ENCODE results near the gene MRO.
"Not testable (repeated sequence)": the region's sequence is repeated elsewhere in the genome, so short reads cannot be mapped to it uniquely, and the experiment has no call there.

MRO gene

DNA sequence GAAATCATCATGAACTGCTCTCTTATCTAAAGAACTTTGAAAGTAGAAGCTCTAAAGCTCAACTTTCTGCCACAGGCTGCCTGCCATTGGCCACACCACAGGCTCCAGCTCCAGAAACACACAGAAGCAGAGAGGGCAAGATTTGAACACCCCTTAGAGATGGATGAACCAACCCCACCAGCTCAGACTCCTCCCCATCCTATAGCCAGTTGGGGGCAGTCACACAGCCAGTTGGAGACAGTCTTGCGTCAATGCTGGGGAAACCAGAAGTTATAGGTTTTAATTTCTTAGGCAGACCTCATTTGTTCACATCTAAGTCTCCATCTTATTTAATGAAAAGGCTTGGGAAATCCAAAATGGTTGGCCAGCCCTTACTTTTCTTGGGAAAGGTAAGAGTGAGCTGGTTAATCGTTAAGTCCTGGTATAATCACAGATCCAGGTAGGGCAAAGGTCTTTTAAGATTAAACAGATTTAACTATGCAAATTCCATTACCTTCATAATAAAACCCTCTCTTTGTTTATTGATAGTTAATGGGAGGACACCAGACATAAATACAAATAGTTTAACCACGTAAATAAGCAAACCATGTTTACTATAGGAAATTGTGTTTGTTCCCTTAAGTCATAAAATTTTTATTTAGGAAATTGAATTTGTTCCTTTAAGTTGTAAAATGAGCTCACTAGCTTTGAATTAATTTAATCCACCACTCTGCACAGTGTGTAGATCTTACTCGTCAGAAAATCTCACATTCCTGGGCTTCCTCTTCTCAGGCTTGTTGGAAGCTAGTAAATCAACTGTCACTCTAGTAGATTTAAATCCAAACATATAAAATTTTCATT, 28.0 kb downstream of the MRO start:
- no peak for DNase-seq

DNA sequence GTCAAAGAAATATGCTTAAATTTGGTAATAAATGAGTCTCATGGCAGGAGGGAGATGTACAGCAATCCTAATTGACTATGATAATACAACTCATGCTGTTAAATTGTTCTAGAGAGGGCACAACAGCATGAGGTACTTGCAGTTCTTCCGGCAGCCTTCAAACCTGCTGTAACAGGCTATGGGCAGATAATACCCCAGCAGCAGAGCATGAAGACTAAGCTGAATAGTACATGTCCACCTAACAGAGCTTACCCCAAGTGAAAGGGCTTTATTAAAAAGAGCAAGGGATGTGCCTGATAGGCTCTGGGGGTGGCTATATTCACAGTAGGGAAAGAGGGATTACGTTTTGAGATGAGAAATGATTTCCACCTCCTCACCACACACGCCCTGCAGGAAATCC, 28.9 kb downstream of the MRO start:
- DNase-seq = no peak

DNA sequence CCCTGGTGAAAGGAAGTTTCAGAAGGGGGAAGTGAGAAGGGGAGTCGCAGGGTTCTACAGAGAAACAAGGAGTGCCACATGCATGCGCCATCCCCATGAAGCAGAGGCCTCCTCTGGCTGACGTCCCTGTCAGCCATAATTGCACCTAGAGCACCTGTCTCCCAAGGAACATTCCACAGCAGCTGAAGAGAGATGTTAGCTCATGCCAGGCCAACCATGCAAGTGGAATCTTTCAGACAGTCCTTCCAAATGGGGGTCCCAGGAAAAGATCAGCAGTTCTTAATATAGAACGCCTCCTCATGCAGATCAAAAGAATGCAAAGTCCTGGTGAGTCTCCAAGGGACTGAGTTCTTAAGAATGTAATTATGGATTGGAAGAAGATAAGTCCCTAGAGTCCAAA, 29.6 kb downstream of the MRO start:
- no peak for DNase-seq

DNA sequence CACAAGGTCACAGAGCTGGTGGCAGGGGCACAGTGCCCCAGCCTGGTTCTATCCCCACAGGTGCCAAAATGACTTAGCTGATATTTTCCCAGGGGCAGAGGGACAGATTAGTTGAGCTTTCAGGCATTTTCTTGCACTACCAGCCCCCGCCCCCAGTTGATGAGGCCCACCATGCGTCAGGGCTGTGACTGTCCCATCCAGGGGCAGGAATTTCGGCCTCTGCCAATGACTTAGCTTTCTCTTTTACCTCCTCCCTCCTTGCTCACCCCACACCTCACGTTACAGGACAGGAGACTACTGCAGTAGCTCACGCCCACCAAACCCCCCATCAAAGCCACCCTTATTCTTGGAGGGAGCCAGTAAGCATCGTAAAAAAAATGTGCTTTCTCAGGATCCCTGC, 31.5 kb downstream of the MRO start:
- DNase-seq = no peak

DNA sequence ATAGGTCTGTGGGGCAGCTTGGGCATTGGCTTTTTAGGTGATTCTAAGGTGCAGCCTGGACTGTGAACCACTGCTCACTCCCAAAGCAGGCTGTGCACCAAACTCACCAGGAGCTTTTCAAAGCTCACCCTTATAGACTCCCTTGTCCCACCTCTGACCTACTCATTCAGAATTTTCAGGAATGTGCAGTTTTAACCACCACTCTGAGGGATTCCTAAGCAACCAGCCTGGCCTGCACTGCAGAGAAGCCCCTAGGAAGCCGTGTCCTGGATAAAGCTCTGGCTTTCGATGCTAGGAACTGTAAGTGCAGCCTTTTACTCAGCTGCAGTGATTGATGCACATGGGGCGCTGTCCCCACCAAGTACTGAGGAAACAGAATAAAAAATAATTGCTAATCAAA, 33.0 kb downstream of the MRO start:
- DNase-seq = no peak

DNA sequence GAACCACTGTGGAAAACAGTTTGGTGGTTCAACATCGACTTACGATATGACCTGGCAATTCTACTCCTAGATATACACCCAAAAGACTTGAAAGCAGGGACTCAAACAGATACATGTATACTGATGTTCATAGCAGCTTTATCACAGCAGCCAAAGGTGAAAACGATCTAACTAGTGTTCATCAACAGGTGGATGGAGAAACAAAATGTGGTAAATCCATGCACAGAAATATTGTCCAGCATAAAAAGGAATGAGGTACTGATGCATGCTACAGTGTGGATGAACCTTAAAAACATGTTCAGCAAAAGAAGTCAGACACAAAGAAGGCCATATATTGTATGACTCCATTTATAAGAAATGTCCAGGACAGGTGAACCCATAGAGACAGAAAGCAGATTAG, 36.3 kb downstream of the MRO start:
- DNase-seq = no peak

DNA sequence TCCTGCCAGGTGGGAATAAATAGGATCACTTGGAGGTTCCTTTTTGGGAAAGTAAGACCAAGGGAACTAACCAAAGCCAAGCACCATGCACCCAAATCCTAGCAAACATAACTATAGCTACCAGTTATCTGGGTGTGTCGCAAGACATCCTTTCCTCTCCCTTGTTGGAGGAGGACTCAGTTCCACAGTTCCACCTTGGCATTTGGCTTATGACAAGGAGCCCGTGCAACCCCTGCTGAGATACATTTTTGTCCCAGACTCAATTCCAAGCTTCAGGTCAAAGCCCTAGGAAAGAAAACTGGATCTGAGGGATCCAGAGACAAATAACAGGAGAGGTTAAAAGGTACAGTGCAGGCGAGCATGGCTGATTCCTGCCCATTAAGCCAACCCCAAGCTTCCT, 40.8 kb downstream of the MRO start:
- not testable (repeated sequence) for DNase-seq

DNA sequence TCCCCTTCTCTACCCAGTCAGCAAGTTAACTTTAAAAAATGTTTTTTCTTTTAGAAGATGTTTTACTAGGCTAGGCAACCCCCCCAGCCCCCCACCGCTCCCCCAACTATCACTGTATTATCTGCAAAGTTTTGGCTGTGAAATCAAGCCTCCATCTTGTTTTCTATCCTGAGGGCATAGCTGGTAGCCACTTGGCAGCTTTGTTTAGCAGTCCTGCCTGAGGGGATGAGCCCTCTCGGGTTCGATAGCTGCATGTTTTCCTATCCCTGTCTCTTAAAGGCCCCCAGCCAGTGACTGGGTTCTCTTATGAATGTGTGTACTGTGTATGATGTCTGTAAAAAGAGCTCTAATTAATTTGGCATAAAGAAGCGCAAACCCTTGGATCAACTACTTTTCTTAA, 43.4 kb downstream of the MRO start:
- no peak for DNase-seq

DNA sequence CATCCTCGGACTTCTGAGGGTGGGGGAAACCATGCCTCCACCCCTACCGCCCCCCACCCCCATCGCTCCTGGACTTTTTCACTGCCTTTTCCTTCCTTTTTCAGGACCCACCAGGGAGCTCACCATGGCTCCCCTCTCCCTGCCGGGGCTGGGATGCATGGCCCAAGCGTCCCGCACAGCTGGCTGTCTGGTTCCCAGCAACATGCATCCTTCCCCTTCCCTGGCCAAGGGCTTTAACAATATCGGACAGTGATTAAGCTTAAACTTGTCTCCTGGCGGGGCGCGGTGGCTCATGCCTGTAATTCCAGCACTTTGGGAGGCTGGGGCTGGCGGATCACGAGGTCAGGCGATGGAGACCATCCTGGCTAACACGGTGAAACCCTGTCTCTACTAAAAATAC, 44.1 kb downstream of the MRO start:
- DNase-seq = no peak

DNA sequence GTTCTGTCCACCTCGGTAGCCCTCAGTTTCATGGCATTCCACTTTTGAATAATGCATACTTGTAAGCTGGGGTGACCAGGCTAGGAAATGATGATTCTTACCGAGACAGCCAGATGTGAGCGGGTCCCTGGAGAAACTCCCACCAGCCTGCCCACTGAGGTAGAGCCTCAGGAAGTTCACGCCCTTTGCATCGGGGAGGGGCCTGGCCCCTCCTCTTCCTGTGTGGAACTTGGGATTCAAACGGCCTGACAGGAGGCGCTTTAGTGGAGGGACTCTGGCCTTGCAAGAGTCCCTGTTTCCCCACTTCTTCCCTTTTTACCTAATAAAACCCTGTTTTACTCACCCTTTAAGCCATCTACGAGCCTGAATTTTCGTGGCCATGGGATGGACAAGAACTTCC, 44.6 kb downstream of the MRO start:
- DNase-seq = no peak

DNA sequence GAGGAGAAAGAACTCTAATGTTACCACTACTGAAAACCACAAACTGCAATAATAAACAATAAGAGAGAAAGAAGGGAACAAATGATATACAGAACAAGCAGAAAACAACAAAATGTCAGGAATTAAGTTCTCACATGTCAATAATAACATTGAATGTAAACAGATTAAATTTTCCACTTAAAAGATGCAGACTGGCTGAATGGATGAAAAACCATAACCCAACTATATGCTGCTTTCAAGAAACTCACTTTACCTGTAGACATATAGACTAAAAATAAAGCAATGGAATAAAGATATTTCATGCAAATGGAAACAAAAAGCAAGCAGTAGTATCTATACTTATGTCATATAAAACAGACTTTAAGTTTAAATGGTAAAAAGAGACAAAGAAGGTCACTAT, 50.4 kb downstream of the MRO start:
- no peak for DNase-seq

DNA sequence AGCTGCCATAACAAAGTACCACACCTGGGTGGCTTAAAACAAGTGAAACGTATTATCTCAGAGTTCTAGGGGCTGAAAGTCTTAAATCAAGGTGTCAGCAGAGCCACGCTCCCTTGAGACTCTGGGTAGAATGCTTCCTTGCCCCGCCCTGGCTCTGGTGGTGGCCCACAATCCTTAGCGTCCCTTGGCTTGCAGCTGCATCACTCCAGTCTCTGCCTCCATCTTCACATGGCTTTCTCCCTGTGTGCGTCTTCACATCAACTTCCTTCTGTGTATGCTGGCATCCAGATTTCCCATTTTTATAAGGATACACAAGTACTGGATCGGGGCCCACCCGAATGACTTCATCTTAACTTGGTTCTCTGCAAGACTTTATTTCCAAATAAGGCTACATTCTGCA, 62.5 kb downstream of the MRO start:
- no peak for DNase-seq

DNA sequence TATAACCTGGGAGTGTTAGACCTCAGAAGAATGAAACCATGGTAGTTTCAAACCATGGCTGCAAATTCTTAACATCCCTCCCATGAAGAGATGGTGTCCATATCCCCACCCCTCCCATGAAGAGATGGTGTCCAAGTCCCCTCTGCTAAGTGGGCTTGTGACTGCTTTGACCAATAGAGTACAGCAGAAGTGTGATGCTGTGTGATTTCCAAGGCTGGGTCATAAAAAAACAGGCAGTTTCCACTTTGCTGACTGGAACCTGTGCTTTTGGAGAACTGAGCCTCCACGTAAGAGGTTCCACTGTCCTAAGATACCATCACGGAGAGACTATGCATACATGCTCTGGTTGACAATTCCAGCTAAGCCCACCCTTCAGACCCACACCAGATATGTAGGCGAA, 65.5 kb downstream of the MRO start:
- DNase-seq = no peak

DNA sequence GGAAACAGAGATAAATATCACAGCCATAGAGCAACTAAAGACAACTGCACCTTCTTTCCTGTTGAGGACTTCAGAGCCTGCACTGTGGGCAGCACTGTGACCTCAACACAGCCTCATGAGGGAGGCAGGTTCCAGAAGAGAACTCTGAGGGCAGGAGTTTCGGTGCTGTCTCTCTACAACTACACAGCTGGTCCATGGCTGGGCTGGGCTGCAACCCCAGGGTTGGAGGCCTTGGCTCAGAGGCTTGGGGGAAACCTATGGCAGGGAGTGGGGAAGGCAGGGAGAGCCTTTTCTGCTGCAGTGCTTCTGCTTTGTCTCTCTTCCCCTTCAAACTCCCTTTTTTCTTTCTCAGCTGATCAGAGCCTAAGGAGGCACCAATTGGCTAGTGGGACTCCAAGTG, 66.5 kb downstream of the MRO start:
- DNase-seq = no peak

DNA sequence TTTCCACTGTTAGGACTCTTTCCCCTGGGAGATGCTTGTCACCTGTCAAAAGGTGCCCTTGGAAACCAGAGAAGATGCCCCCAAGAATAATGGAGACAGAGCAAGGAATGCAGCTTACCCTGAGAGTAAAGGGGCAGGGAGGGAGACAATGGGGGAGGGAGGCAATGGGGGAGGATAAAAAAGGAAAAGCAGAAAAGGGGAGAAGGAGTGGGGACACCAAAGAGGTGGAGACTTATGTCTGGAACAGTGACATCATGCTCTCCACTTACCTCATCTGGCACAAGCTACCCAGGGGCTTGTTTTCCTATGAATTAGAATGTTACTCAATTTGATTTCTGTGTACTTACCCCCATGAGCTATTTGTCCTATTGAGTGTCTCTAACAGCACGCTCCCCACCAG, 67.9 kb downstream of the MRO start:
- DNase-seq = no peak

DNA sequence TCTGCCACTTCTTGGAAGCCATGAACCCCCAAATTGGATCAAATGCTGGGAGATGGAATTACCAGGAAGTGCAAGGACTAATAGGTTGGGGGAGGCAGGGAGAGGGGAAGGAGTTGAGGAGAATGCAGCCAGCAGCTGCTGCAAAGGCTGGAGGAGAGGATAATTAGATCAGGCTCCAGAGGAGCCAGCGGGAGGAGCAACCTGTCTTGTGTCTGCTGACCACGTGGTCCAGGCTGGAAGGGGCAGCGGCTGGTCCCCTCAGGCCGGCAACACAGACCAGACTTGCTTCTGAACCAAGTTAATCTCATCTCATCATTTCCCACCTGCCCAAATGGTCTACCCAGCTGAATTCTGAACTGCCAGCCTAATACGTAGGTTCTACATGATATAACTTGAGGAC, 68.3 kb downstream of the MRO start:
- no peak for DNase-seq

DNA sequence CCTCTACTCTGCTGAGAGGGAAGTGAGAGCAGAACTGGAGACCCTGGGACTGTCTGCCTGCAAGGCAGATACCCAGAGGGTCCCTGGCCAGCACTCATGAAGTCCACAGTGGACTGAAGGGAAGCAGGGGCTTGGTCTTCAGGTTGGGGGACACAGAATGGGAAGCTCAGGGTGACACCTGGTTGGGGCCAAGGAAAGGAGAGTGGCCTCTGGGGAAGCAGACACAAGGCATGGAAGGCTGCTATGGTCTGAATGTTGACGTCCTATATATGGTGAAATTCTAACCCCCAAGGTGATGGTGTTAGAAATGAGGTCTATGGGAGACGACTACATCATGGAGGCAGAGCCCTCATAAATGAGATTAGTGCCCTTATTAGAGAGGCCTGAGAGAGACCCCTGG, 69.3 kb downstream of the MRO start:
- no peak for DNase-seq

DNA sequence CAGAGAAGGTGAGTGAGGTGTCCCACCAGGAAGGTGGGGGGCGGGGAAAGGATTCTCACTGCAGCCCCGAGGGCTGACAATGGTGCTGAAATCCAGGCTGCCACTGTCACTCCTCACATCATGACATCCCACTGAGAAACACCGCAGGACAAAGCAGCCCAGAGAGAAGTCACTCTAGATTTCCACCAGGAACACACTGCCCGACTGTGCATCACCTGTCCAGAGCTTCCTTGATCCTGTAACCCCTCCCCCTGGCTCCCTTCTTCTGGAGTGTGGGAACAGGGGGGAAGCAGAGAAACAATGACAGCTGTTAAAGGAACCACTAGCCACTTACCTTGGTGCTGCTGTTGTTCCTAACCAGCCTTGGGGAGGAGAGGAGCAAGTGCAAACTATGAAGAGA, 69.9 kb downstream of the MRO start:
- no peak for DNase-seq

DNA sequence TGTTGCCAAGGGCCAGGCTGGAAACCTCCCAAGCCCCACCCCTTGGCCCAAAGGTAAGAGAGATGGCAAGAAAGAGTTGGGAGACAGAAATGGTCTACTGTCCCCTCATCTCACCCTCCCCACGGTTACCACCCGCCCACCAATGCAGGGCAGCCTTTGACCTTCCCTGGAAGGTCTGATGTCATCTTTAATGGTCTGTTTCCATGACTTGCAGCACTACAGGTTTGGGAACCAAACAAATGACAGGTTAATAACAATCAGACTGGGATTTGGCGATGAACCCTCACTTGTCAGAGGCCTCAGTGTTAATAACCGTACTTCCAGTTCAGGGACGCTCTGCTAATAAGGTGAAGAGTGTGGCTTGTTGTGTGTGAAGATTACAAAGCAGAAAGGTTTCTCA, 70.4 kb downstream of the MRO start:
- no peak for DNase-seq

DNA sequence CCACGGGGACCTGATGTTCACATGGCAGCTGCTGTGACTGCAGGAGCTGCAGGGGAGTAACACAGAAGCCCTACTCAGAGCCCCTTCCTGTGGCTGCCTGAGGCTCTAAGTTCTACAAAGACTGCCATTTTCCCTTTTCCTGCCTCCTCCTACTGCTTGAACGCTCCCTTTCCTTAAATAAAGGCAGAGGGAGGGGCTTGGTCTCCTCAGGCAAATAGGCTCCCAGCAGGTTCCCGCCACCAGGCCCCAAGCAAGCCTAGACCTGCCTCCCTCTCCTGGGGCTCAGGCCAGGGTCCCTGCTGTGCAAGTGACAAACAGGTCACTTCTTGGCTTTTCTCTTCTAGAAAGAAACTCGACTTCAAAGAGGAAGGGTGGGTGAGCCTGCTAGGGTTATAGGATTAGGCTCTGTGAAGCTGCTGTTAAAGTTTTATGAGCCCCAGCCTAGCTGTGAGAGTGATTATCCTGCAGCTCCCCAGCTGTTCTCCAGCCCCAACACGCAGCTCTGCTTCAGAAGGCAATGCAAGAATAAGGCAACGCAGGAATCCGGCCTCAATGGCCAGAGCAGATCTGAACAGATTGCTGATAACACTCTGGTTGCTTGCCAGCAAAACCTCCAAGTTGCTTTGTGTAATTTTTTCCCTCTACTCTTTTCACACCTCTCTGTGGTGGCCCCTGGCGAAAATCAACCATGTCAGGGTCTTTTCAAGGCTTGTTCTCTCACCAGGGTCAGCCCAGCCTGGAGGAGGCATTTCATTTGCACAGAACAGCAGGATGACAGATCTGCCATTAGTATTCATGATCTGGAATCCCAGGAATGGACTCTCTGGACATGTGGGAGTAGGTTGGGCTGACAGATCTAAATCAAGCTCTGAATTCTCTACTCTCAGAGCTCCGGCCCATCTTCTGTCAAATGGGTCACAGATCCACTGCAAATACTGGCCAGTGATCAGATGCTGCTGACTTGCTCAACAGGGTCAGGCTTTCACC, 71.3 kb downstream of the MRO start:
- no peak for DNase-seq

DNA sequence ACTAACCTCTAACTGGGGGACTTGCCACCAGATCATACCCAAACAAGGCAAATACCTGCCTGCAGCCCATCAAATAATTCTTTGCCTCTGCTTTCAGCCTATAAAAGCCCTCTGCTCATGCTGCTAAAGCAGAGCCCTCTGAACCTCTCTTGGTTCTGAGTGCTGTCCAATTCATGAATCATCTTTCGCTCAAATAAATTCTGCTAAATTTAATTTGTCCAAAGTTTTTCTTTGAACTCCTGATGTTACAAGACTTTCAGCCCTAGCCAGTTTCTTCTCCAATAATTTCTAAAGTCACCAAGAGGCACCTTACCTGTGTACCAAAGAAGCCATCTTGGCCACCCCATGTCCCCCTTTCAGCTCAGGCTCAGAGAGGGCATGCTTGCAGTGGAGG, 72.0 kb downstream of the MRO start:
- DNase-seq = no peak

DNA sequence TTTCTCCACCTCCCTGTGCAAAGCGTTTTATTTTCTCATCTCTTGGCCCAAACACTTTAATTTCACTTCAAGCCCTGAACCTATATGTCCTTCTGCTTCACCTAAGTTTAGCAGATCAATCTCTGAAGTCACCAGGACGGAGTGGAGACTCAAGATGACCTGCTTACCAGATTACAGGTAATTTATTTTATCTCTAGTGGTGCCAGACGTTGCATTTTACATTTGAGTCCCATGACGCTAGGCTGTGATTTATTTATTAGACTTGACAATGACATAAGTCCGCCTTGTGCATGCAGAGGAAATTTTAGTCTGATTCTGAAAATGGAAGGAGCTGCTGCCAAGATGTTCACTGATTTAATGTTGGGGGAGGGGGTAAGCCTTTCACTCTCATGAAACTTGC, 73.9 kb downstream of the MRO start:
- no peak for DNase-seq

Measured in inflammatory macrophage treated with lipopolysaccharide for 1 hour (primary cell).